Activated T-helper 1 cell treated with anti-CD3 and anti-CD28 coated beads, Interleukin-12 subunit alpha, Interleukin-12 subunit beta, Interleukin-2, Interleukin-4 antibody, amounts not matched to agents 30 ng/mL and 10 ng/mL and 1 ng/mL, durations not matched to agents 14 hours and 24 hours and 36 hours (primary cell): ENCODE results near the gene CLCA1. TPM values are rescaled to one million over a fixed set of nuclear protein-coding genes. Genes with fewer than 3 reads are reported as not detected.

Source experiments
- DNase-seq: peaks from one replicate; pipeline ENCODE4 v3.0.0; 2021; ENCODE audit warnings: low spot score
- H3K27ac Mint-ChIP-seq: one replicate; pipeline ENCODE4 v1.8.0; 2021; ENCODE audit warnings: mild to moderate bottlenecking, mixed read lengths
- H3K27me3 Mint-ChIP-seq: one replicate; pipeline ENCODE4 v1.8.0; 2022; ENCODE audit warnings: mild to moderate bottlenecking, moderate library complexity, mixed read lengths; ENCODE audit not compliant: insufficient read depth
- H3K36me3 Mint-ChIP-seq: one replicate; pipeline ENCODE4 v1.8.0; 2021; ENCODE audit warnings: low read depth, mixed read lengths
- H3K4me1 Mint-ChIP-seq: one replicate; pipeline ENCODE4 v1.8.0; 2021; ENCODE audit warnings: low read depth, mixed read lengths
- H3K4me3 Mint-ChIP-seq: one replicate; pipeline ENCODE4 v1.8.0; 2021; ENCODE audit warnings: mild to moderate bottlenecking, moderate library complexity, mixed read lengths
- H3K9me3 Mint-ChIP-seq: one replicate; pipeline ENCODE4 v1.8.0; 2021; ENCODE audit warnings: mixed read lengths
- intact Hi-C: fragments of 100-400 bp; cut with micrococcal nuclease; formaldehyde crosslinking; loops from one replicate; pipeline ENCODE4 v1.15.1; 2024
- total RNA-seq: library from RNA; stranded (reverse); gene quantifications from 2 replicates; pipeline ENCODE4 v1.2.3, GENCODE V29; 2022

CLCA1 gene
- total RNA-seq, 1 donor from 2014 or later, result not detected

- H3K27me3 Mint-ChIP-seq, result peaks cover 3% of the 10 kb centered on the region
- no peaks in the 10 kb centered on the region for H3K4me1 Mint-ChIP-seq
- no peaks in the 10 kb centered on the region for H3K9me3 Mint-ChIP-seq
- no peaks in the 10 kb centered on the region for H3K36me3 Mint-ChIP-seq
- DNase-seq, result no peak
- H3K4me3 Mint-ChIP-seq, result no peak overlapping the region
- H3K27ac Mint-ChIP-seq, result no peak overlapping the region
- intact Hi-C loops, result no loop called here
Observed at GRCh38 chr1:86520789-86521521, 52.2 kb downstream of the CLCA1 start.

- Mint-ChIP-seq H3K27me3 (peaks cover 3% of the 10 kb centered on the region), H3K36me3 (no peaks in the 10 kb centered on the region), H3K4me3 (no peak overlapping the region), H3K4me1 (no peaks in the 10 kb centered on the region), H3K27ac (no peak overlapping the region), H3K9me3 (no peaks in the 10 kb centered on the region)
- DNase-seq, result no peak
- intact Hi-C loops, result no loop called here
Observed at GRCh38 chr1:86521522-86521891, 52.8 kb downstream of the CLCA1 start.

GRCh38 chr1:86522240-86522639 is 53.5 kb downstream of the CLCA1 start:
- no peaks in the 10 kb centered on the region for H3K9me3 Mint-ChIP-seq
- H3K27me3 Mint-ChIP-seq, result peaks cover 3% of the 10 kb centered on the region
- H3K4me1 Mint-ChIP-seq, result no peaks in the 10 kb centered on the region
- intact Hi-C loops, result no loop called here
- H3K36me3 Mint-ChIP-seq, result no peaks in the 10 kb centered on the region
- DNase-seq, result no peak
- no peak overlapping the region for H3K4me3 Mint-ChIP-seq
- no peak overlapping the region for H3K27ac Mint-ChIP-seq

DNA sequence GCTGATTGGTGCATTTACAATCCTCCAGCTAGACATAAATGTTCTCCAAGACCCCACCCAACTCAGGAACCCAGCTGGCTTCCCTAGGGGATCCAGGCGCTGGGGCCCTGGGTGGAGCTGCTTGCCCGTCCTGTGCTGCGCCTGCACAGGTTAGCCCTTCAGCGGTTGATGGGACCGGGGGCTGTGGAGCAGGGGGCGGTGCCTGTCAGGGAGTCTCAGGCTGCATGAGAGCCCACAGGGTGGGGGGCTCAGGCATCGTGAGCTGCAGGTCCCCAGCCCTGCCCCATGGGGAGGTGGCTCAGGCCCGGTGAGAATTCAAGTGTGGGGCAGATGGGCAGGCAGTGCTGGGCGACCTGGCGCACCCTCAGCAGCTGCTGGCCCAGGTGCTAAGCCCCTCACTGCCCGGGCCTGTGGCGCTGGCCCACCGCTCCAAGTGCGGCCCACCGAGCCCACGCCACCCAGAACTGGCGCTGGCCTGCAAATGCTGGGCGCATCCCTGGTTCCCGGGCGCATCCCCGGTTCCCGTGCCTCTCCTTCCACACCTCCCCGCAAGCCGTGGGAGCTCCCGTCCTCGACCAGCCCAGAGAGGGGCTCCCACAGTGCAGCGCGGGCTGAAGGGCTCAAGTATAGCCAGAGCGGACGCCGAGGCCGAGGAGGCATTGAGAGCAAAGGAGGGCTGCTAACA is 55.1 kb downstream of the CLCA1 start:
- Mint-ChIP-seq H3K4me3 (no peak overlapping the region), H3K27me3 (peaks cover 3% of the 10 kb centered on the region), H3K36me3 (no peaks in the 10 kb centered on the region), H3K27ac (no peak overlapping the region), H3K9me3 (no peaks in the 10 kb centered on the region), H3K4me1 (no peaks in the 10 kb centered on the region)
- DNase-seq, result no peak
- intact Hi-C loops, result no loop called here

- H3K27me3 Mint-ChIP-seq, result no peaks in the 10 kb centered on the region
- no peaks in the 10 kb centered on the region for H3K4me1 Mint-ChIP-seq
- intact Hi-C loops, result no loop called here
- H3K27ac Mint-ChIP-seq, result no peak overlapping the region
- DNase-seq, result no peak
- H3K4me3 Mint-ChIP-seq, result no peak overlapping the region
- no peaks in the 10 kb centered on the region for H3K36me3 Mint-ChIP-seq
- no peaks in the 10 kb centered on the region for H3K9me3 Mint-ChIP-seq
Observed at GRCh38 chr1:86527306-86527705, 58.6 kb downstream of the CLCA1 start.

- intact Hi-C loops, result no loop called here
- DNase-seq, result no peak
- no peaks in the 10 kb centered on the region for H3K4me1 Mint-ChIP-seq
- H3K27me3 Mint-ChIP-seq, result peaks cover 6% of the 10 kb centered on the region
- no peak overlapping the region for H3K4me3 Mint-ChIP-seq
- no peaks in the 10 kb centered on the region for H3K36me3 Mint-ChIP-seq
- H3K9me3 Mint-ChIP-seq, result no peaks in the 10 kb centered on the region
- no peak overlapping the region for H3K27ac Mint-ChIP-seq
Observed at GRCh38 chr1:86530211-86530845, 61.6 kb downstream of the CLCA1 start.

GRCh38 chr1:86537928-86538695 is 69.4 kb downstream of the CLCA1 start:
- no peak overlapping the region for H3K4me3 Mint-ChIP-seq
- no peaks in the 10 kb centered on the region for H3K9me3 Mint-ChIP-seq

GRCh38 chr1:86538775-86539174 is 70.0 kb downstream of the CLCA1 start:
- H3K27me3 Mint-ChIP-seq, result peaks cover 9% of the 10 kb centered on the region
- intact Hi-C loops, result no loop called here

More at GRCh38 chr1:86537928-86538695, 69.4 kb downstream of the CLCA1 start:
- no peak for DNase-seq
- Mint-ChIP-seq H3K27me3 (peaks cover 9% of the 10 kb centered on the region), H3K36me3 (no peaks in the 10 kb centered on the region), H3K27ac (no peak overlapping the region), H3K4me1 (no peaks in the 10 kb centered on the region)
- intact Hi-C loops, result no loop called here

GRCh38 chr1:86541859-86542258 is 73.1 kb downstream of the CLCA1 start:
- Mint-ChIP-seq H3K4me1 (no peaks in the 10 kb centered on the region), H3K36me3 (no peaks in the 10 kb centered on the region), H3K9me3 (no peaks in the 10 kb centered on the region), H3K4me3 (no peak overlapping the region), H3K27ac (no peak overlapping the region), H3K27me3 (peaks cover 2% of the 10 kb centered on the region)
- no peak for DNase-seq
- intact Hi-C loops, result no loop called here

More at GRCh38 chr1:86538775-86539174, 70.0 kb downstream of the CLCA1 start:
- Mint-ChIP-seq H3K4me1 (no peaks in the 10 kb centered on the region), H3K27ac (no peak overlapping the region), H3K9me3 (no peaks in the 10 kb centered on the region), H3K4me3 (no peak overlapping the region), H3K36me3 (no peaks in the 10 kb centered on the region)
- no peak for DNase-seq

DNA sequence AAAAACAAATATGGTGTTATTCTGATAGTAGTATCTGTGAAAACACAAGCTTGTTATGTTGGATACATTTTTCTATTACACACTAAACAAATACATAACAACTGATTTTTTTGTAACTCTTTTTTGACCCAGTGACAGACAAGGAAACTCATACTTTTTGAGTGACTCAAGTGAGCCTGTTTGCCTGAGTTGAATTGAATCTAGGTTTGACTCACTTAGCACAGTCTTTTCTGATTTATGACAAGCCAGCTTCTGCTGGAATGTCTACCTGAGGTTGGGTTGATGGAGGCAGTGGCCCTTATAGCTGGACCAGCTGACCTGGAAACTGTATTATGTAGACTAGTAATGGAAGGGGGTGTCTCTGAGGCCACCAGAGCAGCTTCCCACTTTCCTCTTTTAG is 73.9 kb downstream of the CLCA1 start:
- no peak overlapping the region for H3K27ac Mint-ChIP-seq
- H3K4me1 Mint-ChIP-seq, result no peaks in the 10 kb centered on the region
- no peak for DNase-seq
- peaks cover 2% of the 10 kb centered on the region for H3K27me3 Mint-ChIP-seq
- H3K9me3 Mint-ChIP-seq, result no peaks in the 10 kb centered on the region
- H3K4me3 Mint-ChIP-seq, result no peak overlapping the region
- no peaks in the 10 kb centered on the region for H3K36me3 Mint-ChIP-seq
- intact Hi-C loops, result no loop called here

- Mint-ChIP-seq H3K36me3 (no peaks in the 10 kb centered on the region), H3K27me3 (peaks cover 1% of the 10 kb centered on the region), H3K9me3 (no peaks in the 10 kb centered on the region), H3K4me1 (no peaks in the 10 kb centered on the region), H3K27ac (no peak within 1 kb of the TSS), H3K4me3 (no peak within 1 kb of the TSS)
- intact Hi-C loops, result no loop called here
- DNase-seq, result no peak
Observed at GRCh38 chr1:86546787-86547221, 78.1 kb downstream of the CLCA1 start, which contains the start of gene CLCA4. Gene CLCA4 (plus strand): TSS chr1:86547078. CDS start chr1:86547120, 42 bp downstream.

DNA sequence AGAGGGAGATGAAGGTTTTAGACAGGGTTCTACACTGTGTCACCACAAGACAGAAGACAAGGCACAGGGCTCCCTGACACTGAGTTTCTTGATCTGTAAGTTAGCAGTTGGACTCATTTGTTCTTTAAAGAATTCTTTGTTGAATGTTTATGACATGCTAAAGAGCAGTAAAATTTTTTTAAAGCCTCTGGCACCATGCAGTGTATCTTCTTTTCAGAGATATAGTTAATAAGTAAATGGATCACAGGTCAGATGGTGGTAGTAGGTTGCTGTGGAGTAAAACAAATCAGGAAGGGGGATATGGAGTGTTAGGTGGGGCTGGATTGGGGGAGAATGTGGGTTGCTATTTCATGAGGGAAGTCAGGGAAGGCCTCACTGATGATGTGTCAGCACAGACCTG is 80.1 kb downstream of the CLCA1 start:
- H3K9me3 Mint-ChIP-seq, result no peaks in the 10 kb centered on the region
- H3K36me3 Mint-ChIP-seq, result no peaks in the 10 kb centered on the region
- no peak overlapping the region for H3K27ac Mint-ChIP-seq
- H3K27me3 Mint-ChIP-seq, result peaks cover 1% of the 10 kb centered on the region
- intact Hi-C loops, result no loop called here
- no peaks in the 10 kb centered on the region for H3K4me1 Mint-ChIP-seq
- no peak overlapping the region for H3K4me3 Mint-ChIP-seq
- DNase-seq, result no peak
